Smooth muscle cell (in vitro differentiated cells): ENCODE data around the gene CREG1. TPM values are rescaled to one million over a fixed set of nuclear protein-coding genes. Genes with fewer than 3 reads are reported as not detected.

Experiments used
- DNase-seq: peaks from one replicate; lab custom pipeline; 2025; ENCODE audit not compliant: unreplicated experiment; lab: John Stamatoyannopoulos, UW
- H2AFZ ChIP-seq: fragments of 200-600 bp; sonication (generic); 2 replicates; pipeline ENCODE4 v1.6.0; 2016; ENCODE audit warnings: antibody characterized with exemption, low read depth, mild to moderate bottlenecking
- H3F3A ChIP-seq: fragments of 200-600 bp; sonication (generic); 2 replicates; pipeline ENCODE4 v1.6.0; 2017; ENCODE audit warnings: antibody characterized with exemption, low read depth
- H3K27ac ChIP-seq: fragments of 200-600 bp; sonication (generic); 2 replicates; pipeline ENCODE4 v1.5.1; 2016; ENCODE audit warnings: low read depth, mild to moderate bottlenecking
- H3K27me3 ChIP-seq: fragments of 200-600 bp; sonication (generic); 2 replicates; pipeline ENCODE4 v1.6.1; 2016; ENCODE audit warnings: low read depth, mild to moderate bottlenecking
- H3K36me3 ChIP-seq: fragments of 200-600 bp; sonication (generic); 2 replicates; pipeline ENCODE4 v1.5.1; 2016; ENCODE audit warnings: low read depth
- H3K4me1 ChIP-seq: fragments of 200-600 bp; sonication (generic); 2 replicates; pipeline ENCODE4 v1.5.1; 2016; ENCODE audit warnings: low read depth
- H3K4me2 ChIP-seq: fragments of 200-600 bp; sonication (generic); 2 replicates; pipeline ENCODE4 v1.6.0; 2016; ENCODE audit warnings: mild to moderate bottlenecking
- H3K4me3 ChIP-seq: fragments of 200-600 bp; sonication (generic); 2 replicates; pipeline ENCODE4 v1.5.1; 2016; ENCODE audit warnings: mild to moderate bottlenecking
- H3K79me2 ChIP-seq: fragments of 200-600 bp; sonication (generic); 2 replicates; pipeline ENCODE4 v1.6.0; 2016; ENCODE audit warnings: low read depth, mild to moderate bottlenecking
- H3K9ac ChIP-seq: fragments of 200-600 bp; sonication (generic); 2 replicates; pipeline ENCODE4 v1.6.0; 2016; ENCODE audit warnings: low read depth
- H3K9me3 ChIP-seq: fragments of 200-600 bp; sonication (generic); replicated peaks from 2 replicates; pipeline ENCODE4 v1.5.1; 2016; ENCODE audit warnings: low read depth
- H4K20me1 ChIP-seq: fragments of 200-600 bp; sonication (generic); 2 replicates; pipeline ENCODE4 v1.6.0; 2016; ENCODE audit warnings: low read depth
- CTCF ChIP-seq: fragments of 200-600 bp; sonication (generic); IDR thresholded peaks from 2 replicates; pipeline ENCODE4 v1.5.1; 2017; ENCODE audit warnings: borderline replicate concordance, mild to moderate bottlenecking, antibody characterized with exemption; ENCODE audit not compliant: insufficient read depth, poor library complexity, severe bottlenecking
- WGBS: methylation state at CpG from one replicate; pipeline ENCODE4 v1.1.7; 2016; ENCODE audit warnings: low lambda C conversion rate; 5-methylcytosine and 5-hydroxymethylcytosine counted together
- polyA plus RNA-seq: library from polyadenylated mRNA; unstranded; fragments of >200 nt; fragmentation: Nextera tagmentation; extraction: Ambion mirVana; gene quantifications from 2 replicates; pipeline ENCODE4 v1.2.1, GENCODE V29; 2016
- total RNA-seq: library from RNA; depleted of rRNA; stranded (reverse); fragments of >200 nt; gene quantifications from 2 replicates; pipeline ENCODE4 v1.2.3, GENCODE V29; 2014

The CREG1 gene
- total and polyA plus RNA-seq, 2 experiments from 2014 or later, result 43.1 to 80.0 TPM

- Histone ChIP-seq H3K9ac (no peak overlapping the region), H3K4me1 (peaks cover 12% of the 10 kb centered on the region), H3K36me3 (no peaks in the 10 kb centered on the region), H4K20me1 (no peaks in the 10 kb centered on the region), H3K4me3 (peak overlapping the region; percentile 76), H3K4me2 (peak overlapping the region; percentile 99), H2AFZ (peak overlapping the region; percentile 95), H3K79me2 (no peaks in the 10 kb centered on the region), H3F3A (no peaks in the 10 kb centered on the region), H3K27me3 (no peaks in the 10 kb centered on the region), H3K27ac (no peak overlapping the region), H3K9me3 (no peaks in the 10 kb centered on the region)
- DNase-seq, result no peak
- no peak for TF ChIP-seq CTCF
- 8% methylated on average over 15 of the region's 15 CpGs for WGBS
Measured at GRCh38 chr1:167554028-167554779, 642 bp upstream of the CREG1 start.

DNA sequence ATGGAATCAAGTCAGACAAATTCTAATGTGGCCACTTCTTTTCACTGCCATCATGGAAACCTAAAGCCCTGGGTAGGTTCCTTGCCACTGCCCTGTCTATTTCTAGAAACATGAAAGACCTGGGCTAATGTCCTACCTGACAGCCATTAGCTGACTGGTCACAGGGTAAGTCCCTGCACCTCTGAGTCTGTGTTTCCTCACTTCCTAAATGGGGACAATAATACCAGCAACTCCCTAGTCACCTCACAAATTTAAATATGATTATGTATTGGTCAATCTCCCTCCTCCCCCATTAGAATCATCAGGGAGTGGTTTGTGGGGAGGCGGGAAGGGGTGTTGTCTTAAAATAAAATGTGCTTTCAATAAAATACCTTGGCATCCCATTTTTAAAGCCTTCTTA is 2.2 kb downstream of the CREG1 start:
- WGBS, result 96% methylated on average over 1 of the region's 1 CpG
- Histone ChIP-seq H3K27ac (no peak overlapping the region), H3K4me1 (peaks cover 18% of the 10 kb centered on the region), H3K4me2 (no peak overlapping the region), H3K4me3 (no peak overlapping the region), H4K20me1 (no peaks in the 10 kb centered on the region), H3F3A (no peaks in the 10 kb centered on the region), H3K27me3 (no peaks in the 10 kb centered on the region), H3K9ac (no peak overlapping the region), H3K9me3 (no peaks in the 10 kb centered on the region), H3K79me2 (no peaks in the 10 kb centered on the region), H2AFZ (no peak overlapping the region), H3K36me3 (no peaks in the 10 kb centered on the region)
- DNase-seq, result no peak
- no peak for TF ChIP-seq CTCF

GRCh38 chr1:167548059-167548932 is 5.3 kb downstream of the CREG1 start:
- no peaks in the 10 kb centered on the region for H3K36me3 ChIP-seq
- H3K4me2 ChIP-seq, result peak overlapping the region; percentile 68
- H2AFZ ChIP-seq, result peak overlapping the region; percentile 90
- DNase-seq, result no peak
- H3K4me1 ChIP-seq, result peaks cover 11% of the 10 kb centered on the region
- H3K27me3 ChIP-seq, result no peaks in the 10 kb centered on the region
- H3K27ac ChIP-seq, result peak overlapping the region; percentile 42
- no peak overlapping the region for H3K9ac ChIP-seq
- no peaks in the 10 kb centered on the region for H3F3A ChIP-seq
- WGBS, result 64% methylated on average over 5 of the region's 5 CpGs
- H4K20me1 ChIP-seq, result no peaks in the 10 kb centered on the region
- no peak overlapping the region for H3K4me3 ChIP-seq
- no peaks in the 10 kb centered on the region for H3K79me2 ChIP-seq
- H3K9me3 ChIP-seq, result no peaks in the 10 kb centered on the region
- TF ChIP-seq CTCF, result no peak
